SKM-1 treated with dmso at 0.1 percent for 144 hours (cell line): ENCODE measurements around the gene PRSS58.
A peak's percentile ranks its signal among the peaks of the same experiment; 100 is the strongest.

Experiments
- DNase-seq: peaks from one replicate; lab custom pipeline; 2025; ENCODE audit not compliant: unreplicated experiment; lab: John Stamatoyannopoulos, UW

Gene PRSS58

GRCh38 chr7:142257958-142258357 is at the start of gene PRSS58:
PRSS58 (minus strand) TSS chr7:142258058; CDS start chr7:142257707, 351 bp downstream.
- DNase-seq: no peak

- no peak for DNase-seq
Measured at GRCh38 chr7:142307246-142307900, 49.5 kb upstream of the PRSS58 start.

- DNase-seq: peak; percentile 23
Measured at GRCh38 chr7:142303650-142304049, 45.8 kb upstream of the PRSS58 start.

- DNase-seq: peak; percentile 69
Measured at GRCh38 chr7:142301923-142302550, 44.2 kb upstream of the PRSS58 start.

- peak; percentile 33 for DNase-seq
Measured at GRCh38 chr7:142301299-142301698, 43.4 kb upstream of the PRSS58 start.

GRCh38 chr7:142300689-142301088 is 42.8 kb upstream of the PRSS58 start:
- DNase-seq: peak; percentile 45

GRCh38 chr7:142299237-142299781 is 41.5 kb upstream of the PRSS58 start:
- no peak for DNase-seq

- DNase-seq: no peak
Measured at GRCh38 chr7:142298627-142299026, 40.8 kb upstream of the PRSS58 start.

- DNase-seq: peak; percentile 3
Measured at GRCh38 chr7:142298009-142298408, 40.2 kb upstream of the PRSS58 start.

GRCh38 chr7:142280263-142280662 is 22.4 kb upstream of the PRSS58 start:
- DNase-seq: no peak

GRCh38 chr7:142279601-142280000 is 21.7 kb upstream of the PRSS58 start:
- DNase-seq: no peak

- no peak for DNase-seq
Measured at GRCh38 chr7:142275028-142275427, 17.2 kb upstream of the PRSS58 start.

- no peak for DNase-seq
Measured at GRCh38 chr7:142272841-142273240, 15.0 kb upstream of the PRSS58 start.

GRCh38 chr7:142263598-142264380 is 5.9 kb upstream of the PRSS58 start:
- DNase-seq: no peak

- no peak for DNase-seq
Measured at GRCh38 chr7:142250705-142251104, 7.2 kb downstream of the PRSS58 start.

GRCh38 chr7:142249918-142250317 is 7.9 kb downstream of the PRSS58 start:
- DNase-seq: no peak

- DNase-seq: no peak
Measured at GRCh38 chr7:142248166-142249160, 9.4 kb downstream of the PRSS58 start.

- no peak for DNase-seq
Measured at GRCh38 chr7:142243823-142244222, 14.0 kb downstream of the PRSS58 start.

- DNase-seq: no peak
Measured at GRCh38 chr7:142240546-142240945, 17.3 kb downstream of the PRSS58 start.

GRCh38 chr7:142231716-142232115 is 26.1 kb downstream of the PRSS58 start:
- peak; percentile 15 for DNase-seq
